Effector memory CD4-positive, alpha-beta T cell (primary cell): ENCODE results near the gene SPRED2.

Experiments used
- DNase-seq, 3 donors: peaks; one replicate each; pipeline ENCODE4 v3.0.0-alpha.2; 2020
- H3K27ac ChIP-seq: 2 replicates; pipeline ENCODE4 v1.7.0; 2013; ENCODE audit warnings: mild to moderate bottlenecking, low read length, moderate library complexity; ENCODE audit not compliant: insufficient read depth, poor library complexity, severe bottlenecking
- H3K27me3 ChIP-seq: replicated peaks from 2 replicates; pipeline ENCODE4 v1.7.0; 2013; ENCODE audit warnings: mild to moderate bottlenecking, low read length; ENCODE audit not compliant: insufficient read depth, control insufficient read depth, poor library complexity, severe bottlenecking
- H3K36me3 ChIP-seq: 2 replicates; pipeline ENCODE4 v1.7.0; 2013; ENCODE audit warnings: mild to moderate bottlenecking, low read length, moderate library complexity; ENCODE audit not compliant: control insufficient read depth, insufficient read depth
- H3K4me1 ChIP-seq: 2 replicates; pipeline ENCODE4 v1.7.0; 2013; ENCODE audit warnings: low read length, mild to moderate bottlenecking; ENCODE audit not compliant: control insufficient read depth, insufficient read depth, poor library complexity, severe bottlenecking
- H3K4me3 ChIP-seq: 2 replicates; pipeline ENCODE4 v1.7.0; 2013; ENCODE audit warnings: low read length, low read depth, mild to moderate bottlenecking; ENCODE audit not compliant: insufficient read depth, poor library complexity, severe bottlenecking
- H3K9me3 ChIP-seq: 2 replicates; pipeline ENCODE4 v1.7.0; 2013; ENCODE audit warnings: mild to moderate bottlenecking, low read length, moderate library complexity; ENCODE audit not compliant: control insufficient read depth

The SPRED2 gene

DNA sequence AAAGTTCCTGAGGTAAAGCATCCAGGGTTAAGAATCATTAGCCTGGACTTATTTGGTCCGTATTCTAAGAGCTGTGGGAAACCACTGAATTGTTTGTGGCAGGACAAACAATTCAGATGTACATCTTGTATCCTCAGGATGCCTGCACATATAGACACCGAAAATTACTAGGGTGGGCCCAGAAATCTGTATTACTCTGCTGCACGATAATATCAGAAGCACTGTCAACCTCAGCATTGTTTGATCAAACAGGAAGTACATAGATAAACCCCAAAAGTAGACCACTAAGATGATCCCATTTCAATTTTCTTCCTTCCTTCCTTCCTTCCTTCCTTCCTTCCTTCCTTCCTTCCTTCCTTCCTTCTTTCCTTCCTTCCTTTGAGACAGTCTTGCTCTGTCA is 34.2 kb upstream of the SPRED2 start:
- Histone ChIP-seq H3K27me3 (no peaks in the 10 kb centered on the region), H3K9me3 (no peaks in the 10 kb centered on the region), H3K27ac (no peak overlapping the region), H3K36me3 (no peaks in the 10 kb centered on the region), H3K4me1 (no peaks in the 10 kb centered on the region), H3K4me3 (no peak overlapping the region)
- DNase-seq, result no peak

DNA sequence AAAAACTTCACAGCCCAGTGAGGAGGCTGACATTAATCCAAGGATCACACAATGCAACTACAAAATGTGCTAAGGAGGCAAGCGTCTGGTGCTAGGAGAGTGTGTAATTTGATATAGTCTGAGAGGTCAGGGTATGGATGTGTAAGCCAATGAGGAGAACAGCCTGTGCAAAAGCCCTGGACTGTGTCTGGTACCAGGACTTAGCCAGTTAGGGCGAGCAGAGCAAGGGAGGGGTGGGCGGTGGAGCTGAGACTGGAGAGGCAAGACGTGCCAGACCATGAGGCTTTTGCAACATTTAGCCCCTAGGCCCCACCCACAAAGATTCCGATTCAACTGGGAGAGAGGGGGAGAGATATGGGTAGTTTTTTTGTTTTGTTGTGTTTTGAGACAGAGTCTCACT is 33.5 kb upstream of the SPRED2 start:
- no peaks in the 10 kb centered on the region for H3K36me3 ChIP-seq
- no peak overlapping the region for H3K4me3 ChIP-seq
- no peaks in the 10 kb centered on the region for H3K4me1 ChIP-seq
- no peaks in the 10 kb centered on the region for H3K9me3 ChIP-seq
- H3K27me3 ChIP-seq, result no peaks in the 10 kb centered on the region
- DNase-seq, result no peak
- H3K27ac ChIP-seq, result no peak overlapping the region

DNA sequence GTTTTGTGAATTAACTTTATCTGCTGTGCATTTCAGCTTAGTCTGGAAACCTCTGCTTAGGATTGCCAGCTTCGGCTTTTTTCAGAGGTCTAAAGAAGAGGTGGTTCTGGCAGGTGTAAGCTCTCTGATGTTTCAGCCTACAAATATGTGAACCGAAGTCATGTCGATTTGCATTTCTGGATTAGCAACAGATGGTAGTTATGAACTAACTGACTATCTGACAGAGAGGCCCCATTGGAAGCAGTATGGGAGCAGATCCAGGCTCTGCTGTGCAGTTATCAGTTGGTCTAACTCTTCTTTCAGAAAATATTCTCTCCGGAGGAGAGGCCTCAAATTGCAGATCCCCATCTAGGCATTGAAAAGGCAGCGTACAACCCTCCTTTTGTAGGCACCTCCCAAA is 32.7 kb upstream of the SPRED2 start:
- Histone ChIP-seq H3K27me3 (no peaks in the 10 kb centered on the region), H3K27ac (no peak overlapping the region), H3K4me3 (no peak overlapping the region), H3K4me1 (no peaks in the 10 kb centered on the region), H3K36me3 (no peaks in the 10 kb centered on the region), H3K9me3 (no peaks in the 10 kb centered on the region)
- no peak for DNase-seq

DNA sequence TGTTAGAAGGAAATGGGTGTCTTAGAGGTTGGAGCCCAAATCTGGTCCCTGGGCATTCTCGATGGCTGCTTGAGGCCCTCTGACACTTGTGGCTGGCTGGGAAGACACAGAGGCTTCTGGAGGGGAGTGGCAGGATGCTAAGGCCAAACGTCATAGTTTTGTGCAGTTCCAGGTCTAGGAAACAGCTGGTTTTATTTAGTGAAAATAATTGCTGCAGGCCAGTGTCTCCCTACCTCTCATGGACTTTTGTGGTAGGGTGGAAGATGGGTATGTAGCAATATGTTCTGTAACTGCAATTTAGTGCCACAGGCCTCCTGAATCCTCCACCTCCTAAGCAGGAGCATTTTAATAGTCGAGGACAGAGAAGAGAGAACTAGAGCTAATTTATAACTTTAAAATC is 32.2 kb upstream of the SPRED2 start:
- Histone ChIP-seq H3K4me3 (no peak overlapping the region), H3K9me3 (no peaks in the 10 kb centered on the region), H3K27ac (no peak overlapping the region), H3K27me3 (no peaks in the 10 kb centered on the region), H3K36me3 (no peaks in the 10 kb centered on the region), H3K4me1 (no peaks in the 10 kb centered on the region)
- DNase-seq, result no peak

DNA sequence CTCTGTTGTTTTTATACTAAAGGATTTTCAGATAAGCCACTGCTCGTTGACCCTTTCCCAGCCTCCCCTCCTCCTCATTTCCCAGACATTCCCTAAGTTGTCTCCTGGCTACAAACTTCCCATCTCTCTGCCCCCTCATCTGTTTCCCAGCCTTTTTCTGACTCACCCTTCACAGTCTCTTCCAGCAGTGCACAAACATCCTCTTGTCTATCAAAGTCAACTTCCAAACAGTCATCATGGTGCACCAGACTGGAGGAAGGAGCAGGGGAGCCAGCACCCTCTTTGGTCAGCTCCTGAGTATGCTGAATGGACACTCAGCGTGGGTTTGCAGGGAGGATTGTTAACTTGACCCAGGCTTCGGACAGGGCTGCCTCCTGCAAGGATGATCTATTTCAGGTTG is 26.6 kb upstream of the SPRED2 start:
- no peaks in the 10 kb centered on the region for H3K4me1 ChIP-seq
- H3K36me3 ChIP-seq, result no peaks in the 10 kb centered on the region
- no peaks in the 10 kb centered on the region for H3K27me3 ChIP-seq
- H3K27ac ChIP-seq, result no peak overlapping the region
- DNase-seq, result no peak
- H3K4me3 ChIP-seq, result no peak overlapping the region
- no peaks in the 10 kb centered on the region for H3K9me3 ChIP-seq

DNA sequence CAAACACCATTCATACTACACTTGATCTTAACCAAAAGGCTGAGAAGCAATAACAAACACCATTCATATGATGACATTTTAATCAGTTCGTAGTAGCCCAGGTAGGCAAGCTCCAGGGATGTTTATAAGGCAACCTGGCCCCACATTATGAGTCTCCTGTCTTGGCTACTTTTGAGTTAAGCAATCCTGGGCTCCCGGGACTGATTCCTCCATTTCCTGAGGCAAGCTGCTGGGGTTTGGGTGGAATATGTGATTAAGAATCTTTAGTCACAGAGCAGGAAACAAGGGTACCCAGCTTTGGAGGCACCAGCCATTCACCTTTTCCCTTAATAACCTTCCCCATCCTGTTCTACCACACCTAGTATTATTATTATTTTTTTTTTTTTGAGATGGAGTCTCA is 24.5 kb upstream of the SPRED2 start:
- Histone ChIP-seq H3K4me1 (no peaks in the 10 kb centered on the region), H3K27ac (no peak overlapping the region), H3K27me3 (no peaks in the 10 kb centered on the region), H3K9me3 (no peaks in the 10 kb centered on the region), H3K4me3 (no peak overlapping the region), H3K36me3 (no peaks in the 10 kb centered on the region)
- DNase-seq, result no peak

DNA sequence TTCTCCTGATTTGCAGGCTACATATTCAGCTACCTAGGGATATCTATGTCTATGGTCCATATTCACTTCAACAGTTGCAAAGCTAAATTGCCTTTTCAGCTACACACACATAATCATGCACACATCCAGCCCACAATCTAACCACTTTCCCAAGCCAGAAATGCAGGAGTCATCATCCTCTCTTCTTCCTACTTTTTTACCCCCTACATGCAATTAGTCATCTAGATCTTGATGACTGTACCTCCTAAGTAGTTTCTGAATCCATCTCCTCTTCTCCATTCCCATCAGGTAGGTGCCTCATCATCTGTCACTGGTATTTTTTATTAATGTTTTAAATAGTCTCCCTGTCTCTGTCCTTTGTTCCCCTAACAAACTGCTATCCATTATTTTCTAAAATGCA is 23.7 kb upstream of the SPRED2 start:
- Histone ChIP-seq H3K4me3 (no peak overlapping the region), H3K9me3 (no peaks in the 10 kb centered on the region), H3K27me3 (no peaks in the 10 kb centered on the region), H3K36me3 (no peaks in the 10 kb centered on the region), H3K4me1 (no peaks in the 10 kb centered on the region), H3K27ac (no peak overlapping the region)
- no peak for DNase-seq

DNA sequence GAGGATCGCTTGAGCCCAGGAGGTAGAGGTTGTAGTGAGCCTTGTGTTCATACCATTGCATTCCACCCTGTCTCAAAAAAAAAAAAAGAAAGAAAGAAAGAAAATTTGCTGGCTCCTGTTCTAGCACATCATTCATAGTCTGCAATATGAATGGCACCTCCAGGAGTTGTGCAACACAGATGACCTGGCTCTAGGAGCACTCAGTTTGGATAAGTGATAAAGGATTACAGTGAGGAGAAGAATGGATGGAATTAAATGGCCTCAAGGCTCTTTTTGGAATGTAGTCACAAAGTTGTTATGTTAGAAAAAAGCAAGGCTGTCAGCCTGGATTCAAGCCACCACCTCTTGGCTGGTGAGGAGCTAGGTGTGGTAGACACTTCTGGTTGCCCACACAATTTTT is 21.5 kb upstream of the SPRED2 start:
- Histone ChIP-seq H3K27me3 (no peaks in the 10 kb centered on the region), H3K36me3 (no peaks in the 10 kb centered on the region), H3K4me1 (no peaks in the 10 kb centered on the region), H3K27ac (no peak overlapping the region), H3K9me3 (no peaks in the 10 kb centered on the region), H3K4me3 (no peak overlapping the region)
- DNase-seq, result no peak

DNA sequence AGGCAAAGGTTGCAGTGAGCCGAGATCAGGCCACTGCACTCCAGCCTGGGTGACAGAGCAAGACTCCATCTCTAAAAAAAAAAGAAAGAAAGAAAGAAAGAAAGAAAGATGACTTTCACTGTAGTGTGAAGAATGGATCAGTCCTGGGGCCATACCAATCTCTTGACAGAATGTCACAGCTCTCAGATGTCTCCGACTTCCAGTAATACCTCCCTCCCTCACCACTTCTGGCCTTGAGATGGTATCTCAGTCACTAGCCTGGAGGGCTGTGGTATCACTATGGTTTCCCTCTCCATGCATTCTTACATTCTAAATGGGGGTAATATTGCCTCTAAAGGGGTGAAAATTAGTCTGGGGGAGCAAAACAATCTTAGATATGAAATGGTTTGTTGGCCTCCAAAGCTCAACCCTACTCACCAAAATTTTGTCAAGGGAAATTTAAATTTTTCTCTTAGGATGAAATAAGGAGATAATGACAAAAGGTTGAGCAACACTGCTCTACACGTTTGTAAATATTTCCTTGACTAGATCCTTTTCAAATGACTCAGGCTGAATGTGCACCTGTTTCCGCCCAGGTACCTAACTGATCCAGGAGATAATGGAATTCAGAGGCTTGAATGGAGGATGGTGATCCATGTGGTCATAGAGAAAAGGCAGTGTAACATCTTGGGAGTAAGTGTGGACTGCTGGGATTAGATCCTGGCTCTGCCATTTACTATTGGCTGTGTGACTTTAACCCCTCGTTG is 19.9 kb upstream of the SPRED2 start:
- no peak overlapping the region for H3K27ac ChIP-seq
- no peak overlapping the region for H3K4me3 ChIP-seq
- H3K9me3 ChIP-seq, result no peaks in the 10 kb centered on the region
- H3K4me1 ChIP-seq, result no peaks in the 10 kb centered on the region
- DNase-seq, result no peak
- no peaks in the 10 kb centered on the region for H3K27me3 ChIP-seq
- no peaks in the 10 kb centered on the region for H3K36me3 ChIP-seq

DNA sequence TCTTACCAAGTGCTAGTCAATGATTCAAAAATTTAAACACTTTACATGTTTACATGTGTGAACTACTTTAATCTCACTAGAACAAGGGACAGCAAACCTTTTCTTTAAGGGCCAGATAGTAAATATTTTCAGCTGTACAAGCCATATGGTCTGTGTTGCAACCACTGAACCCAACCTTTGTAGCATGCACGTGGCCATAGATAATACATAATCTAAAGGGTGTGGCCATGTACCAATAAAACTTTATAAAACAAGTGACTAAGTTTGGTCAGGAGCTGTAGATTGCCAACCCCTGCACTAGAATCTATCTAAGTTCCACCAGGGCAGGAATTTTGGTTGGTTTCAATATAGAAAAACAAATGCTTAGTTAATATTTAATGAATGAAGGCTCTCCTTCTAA is 18.4 kb upstream of the SPRED2 start:
- Histone ChIP-seq H3K36me3 (no peaks in the 10 kb centered on the region), H3K27ac (no peak overlapping the region), H3K4me1 (no peaks in the 10 kb centered on the region), H3K27me3 (no peaks in the 10 kb centered on the region), H3K4me3 (no peak overlapping the region), H3K9me3 (no peaks in the 10 kb centered on the region)
- no peak for DNase-seq
